Mucosa of gallbladder (tissue), 1 donor: ENCODE measurements around the gene GBP5. TPM values are rescaled to one million over a fixed set of nuclear protein-coding genes. Genes with fewer than 3 reads are reported as not detected.
"Not testable (repeated sequence)": the region's sequence is repeated elsewhere in the genome, so short reads cannot be mapped to it uniquely, and the experiment has no call there.

Experiments used
- DNase-seq: peaks from one replicate; pipeline ENCODE4 v3.0.0-alpha.2; 2020; ENCODE audit warnings: low spot score
- total RNA-seq: library from RNA; stranded (reverse); gene quantifications from one replicate; pipeline ENCODE4 v1.2.1, GENCODE V29; 2021
- donor health status: DM: no; HTN: no; CAD: no.

GBP5 gene, protein sequence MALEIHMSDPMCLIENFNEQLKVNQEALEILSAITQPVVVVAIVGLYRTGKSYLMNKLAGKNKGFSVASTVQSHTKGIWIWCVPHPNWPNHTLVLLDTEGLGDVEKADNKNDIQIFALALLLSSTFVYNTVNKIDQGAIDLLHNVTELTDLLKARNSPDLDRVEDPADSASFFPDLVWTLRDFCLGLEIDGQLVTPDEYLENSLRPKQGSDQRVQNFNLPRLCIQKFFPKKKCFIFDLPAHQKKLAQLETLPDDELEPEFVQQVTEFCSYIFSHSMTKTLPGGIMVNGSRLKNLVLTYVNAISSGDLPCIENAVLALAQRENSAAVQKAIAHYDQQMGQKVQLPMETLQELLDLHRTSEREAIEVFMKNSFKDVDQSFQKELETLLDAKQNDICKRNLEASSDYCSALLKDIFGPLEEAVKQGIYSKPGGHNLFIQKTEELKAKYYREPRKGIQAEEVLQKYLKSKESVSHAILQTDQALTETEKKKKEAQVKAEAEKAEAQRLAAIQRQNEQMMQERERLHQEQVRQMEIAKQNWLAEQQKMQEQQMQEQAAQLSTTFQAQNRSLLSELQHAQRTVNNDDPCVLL
- 4.2 TPM for total RNA-seq

DNA sequence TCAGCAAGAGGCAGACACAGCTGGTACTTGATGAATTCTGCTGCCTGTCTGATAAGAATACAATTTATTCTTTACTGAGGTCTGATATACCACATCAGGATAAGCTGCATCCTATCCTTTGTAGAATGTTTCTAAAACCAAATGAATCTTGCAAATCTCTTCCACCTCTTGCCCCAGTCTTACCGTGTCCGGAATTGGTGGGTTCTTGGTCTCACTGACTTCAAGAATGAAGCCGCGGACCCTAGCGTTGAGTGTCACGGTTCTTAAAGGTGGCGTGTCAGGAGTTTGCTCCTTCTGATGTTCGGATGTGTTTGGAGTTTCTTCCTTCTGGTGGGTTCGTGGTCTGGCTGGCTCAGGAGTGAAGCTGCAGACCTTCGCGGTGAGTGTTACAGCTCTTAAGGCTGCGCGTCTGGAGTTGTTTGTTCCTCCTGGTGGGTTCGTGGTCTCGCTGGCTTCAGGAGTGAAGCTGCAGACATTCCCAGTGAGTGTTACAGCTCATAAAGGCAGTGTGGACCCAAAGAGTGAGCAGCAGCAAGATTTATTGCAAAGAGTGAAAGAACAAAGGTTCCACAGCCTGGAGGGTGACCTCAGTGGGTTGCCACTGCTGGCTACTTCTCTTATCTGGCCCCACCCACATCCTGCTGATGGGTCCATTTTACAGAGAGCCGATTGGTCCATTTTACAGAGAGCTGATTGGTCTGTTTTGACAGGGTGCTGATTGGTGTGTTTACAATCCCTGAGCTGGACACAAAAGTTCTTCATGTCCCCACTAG is at the start of gene GBP5:
Gene GBP5, minus strand, starts transcription at position 592 of the 773 bp plus-strand sequence. CDS start 3,305 bp downstream, outside the sequence.
- DNase-seq = peak; percentile 27

DNA sequence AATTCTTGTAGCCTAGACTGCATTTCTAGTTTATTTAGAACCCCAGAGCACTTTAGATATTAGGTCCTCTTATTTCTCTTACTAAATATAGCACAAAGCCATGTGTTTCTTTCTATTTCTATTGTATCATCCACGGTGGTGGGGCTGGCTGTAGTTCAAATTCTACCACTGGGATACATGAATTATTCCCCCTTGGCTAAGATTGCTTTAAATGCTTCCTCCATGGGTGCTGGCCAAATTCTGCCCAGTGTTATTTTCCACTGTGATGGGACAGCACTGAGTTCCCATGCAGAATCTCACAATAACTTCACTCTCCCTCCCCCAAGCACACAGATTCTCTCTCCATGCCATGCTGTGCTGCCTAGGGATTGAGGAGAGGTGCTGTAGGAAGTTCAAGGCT is 49.7 kb upstream of the GBP5 start:
- DNase-seq = no peak

DNA sequence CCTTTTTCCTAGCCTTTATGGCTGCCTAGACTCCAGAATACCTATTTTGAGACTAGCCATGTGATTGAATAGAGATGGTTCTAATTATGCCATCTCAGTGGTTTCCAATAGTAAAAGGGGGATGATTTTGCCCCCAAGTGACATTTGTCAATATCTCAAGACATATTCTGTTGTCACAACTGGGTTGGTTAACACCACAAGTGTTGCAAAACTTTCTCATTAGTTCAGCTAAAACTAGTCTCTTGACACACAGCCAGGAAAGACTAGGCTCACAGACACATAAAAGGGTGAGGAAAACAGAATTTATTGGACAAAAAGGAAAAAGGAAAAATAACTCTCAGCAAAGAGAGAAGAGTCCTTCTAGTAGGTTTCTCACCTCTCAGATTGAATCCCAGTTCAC is 39.9 kb upstream of the GBP5 start:
- no peak for DNase-seq

DNA sequence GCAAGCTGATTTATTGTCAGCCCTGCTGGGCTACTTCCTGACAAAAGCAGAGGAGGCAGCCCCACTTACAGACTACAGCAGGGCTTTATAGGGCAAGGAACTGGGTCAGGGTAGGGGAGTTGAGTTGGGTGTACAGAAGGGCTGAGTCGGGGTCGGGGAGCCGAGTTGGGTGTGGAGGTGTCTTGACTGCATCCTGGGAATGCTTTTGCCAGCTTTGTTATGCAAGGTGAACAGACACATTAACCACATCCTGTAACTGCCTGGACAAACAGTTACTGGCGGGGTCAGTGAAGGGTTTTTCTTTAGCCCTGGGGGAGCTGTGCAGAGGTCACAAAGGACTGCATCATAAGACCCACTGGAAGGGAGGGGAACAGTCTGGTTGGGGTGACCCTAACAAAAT is 39.1 kb upstream of the GBP5 start:
- DNase-seq = no peak

DNA sequence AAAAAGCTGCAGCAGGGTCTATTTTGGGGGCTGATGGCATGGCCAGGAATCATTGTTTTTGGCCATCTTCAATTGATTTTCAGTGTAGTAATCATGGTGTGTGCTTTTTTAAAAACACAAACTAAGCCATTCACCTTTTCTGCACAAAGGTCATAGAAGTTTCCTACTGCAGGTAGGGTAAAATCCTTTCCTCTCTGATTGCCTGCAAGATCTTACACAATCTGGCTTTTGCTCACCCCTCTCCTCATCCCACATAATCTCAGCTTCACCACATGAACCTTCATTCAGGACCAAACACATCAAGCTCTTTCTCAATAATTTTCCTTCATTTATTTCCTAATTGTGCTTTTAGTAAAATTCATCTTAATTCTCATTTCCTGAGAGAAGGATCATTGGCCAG is 38.3 kb upstream of the GBP5 start:
- no peak for DNase-seq

DNA sequence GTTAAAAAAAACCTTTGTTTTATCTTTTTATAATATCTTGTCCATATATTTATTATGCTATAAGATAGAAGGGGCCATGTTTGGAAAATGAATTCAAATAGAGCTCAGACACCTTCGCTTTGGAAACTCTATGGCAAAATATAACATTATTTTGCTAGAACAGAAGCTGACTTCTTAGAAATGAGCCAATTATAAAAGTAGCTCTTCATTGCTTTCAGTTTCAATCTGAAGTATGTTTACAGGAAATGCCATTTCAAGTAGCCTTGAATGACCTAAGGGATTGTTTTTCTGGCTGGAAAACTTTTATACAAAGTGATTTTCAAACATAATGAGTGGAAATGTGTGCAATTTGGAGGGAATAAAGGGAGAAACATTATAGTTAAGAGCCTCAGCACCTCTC is 37.8 kb upstream of the GBP5 start:
- no peak for DNase-seq

DNA sequence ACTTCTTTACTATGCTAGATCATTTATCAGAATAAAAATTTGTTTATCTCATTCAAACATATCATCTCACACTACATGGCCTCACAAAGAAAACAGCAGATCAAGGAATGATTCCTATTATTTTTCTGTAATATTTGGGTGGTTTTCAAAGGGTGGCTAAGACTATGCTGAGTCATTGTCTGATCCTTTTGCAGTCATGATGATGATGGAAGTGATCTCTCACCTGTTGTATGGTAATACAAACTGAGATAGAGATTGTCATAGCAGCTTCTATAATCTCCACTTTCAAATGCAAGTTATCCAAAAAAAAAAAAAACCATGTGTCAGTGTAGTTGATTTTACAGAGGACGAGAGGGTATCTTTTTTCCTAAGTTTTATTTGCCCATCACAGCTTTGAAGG is 37.2 kb upstream of the GBP5 start:
- no peak for DNase-seq

DNA sequence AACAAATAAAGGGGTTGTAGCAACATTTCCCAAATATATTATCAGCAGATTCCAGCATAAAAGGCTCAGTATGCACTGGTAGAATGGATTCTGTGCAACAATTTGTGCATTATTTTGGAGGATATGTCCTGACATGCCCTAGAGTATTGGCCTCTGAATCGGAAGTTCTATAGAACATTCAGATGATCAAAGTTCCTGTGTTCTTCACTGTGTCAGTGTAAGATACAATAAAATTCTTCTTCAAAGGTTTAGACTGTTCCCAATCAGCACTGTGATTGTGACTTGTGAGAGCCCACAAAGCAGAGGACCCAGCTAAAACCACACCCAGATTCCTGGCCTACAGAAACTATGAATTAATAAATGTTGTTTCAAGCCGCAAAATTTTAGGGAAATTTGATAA is 33.6 kb upstream of the GBP5 start:
- DNase-seq = no peak

DNA sequence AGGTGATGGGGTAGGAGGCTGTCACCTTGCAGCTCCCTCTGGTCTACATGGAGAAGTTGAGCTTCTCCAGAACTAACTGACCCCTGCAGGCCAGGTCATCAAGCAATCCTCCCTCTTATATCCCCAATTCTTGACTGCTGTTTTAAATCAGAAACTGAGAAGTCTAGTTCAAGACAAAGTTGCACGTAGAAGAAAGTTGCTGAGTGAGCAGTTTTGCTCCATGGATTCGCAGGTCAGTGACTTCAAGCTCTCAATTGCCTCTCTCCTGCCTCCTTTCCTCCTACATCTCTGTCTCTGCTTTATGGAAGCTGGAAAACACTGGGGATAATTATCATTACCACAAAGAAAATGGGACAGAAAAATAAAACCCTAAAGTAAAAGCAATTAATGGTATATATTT is 32.8 kb upstream of the GBP5 start:
- no peak for DNase-seq

DNA sequence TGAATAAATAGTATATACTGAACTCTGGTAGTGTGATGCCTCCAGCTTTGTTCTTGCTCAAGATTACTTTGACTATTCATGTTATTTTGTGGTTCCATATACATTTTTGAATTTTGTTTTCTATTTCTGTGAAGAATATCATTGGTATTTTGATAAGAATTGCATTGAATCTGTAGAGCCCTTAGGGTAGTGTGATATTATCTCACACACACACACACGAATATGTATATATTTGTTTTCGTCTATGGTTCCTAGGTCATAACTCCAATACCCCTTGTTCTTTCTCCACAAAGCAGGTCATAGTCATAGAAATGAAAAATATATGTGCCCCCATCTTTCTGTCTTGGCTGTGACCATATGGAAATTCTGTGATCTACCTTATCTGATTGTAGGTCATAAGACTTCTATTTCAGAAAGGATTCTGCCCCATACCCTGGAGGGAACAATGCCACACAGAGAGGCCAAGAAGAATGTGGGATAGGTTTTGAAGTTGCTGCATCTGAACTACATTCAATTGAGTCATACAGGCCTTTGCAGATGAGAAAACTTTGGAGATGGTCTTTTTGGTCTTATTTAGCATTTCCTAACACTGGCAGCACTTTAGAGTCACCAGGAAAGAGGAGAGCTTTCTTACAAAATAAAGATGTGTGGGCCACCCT is 32.0 kb upstream of the GBP5 start:
- no peak for DNase-seq

DNA sequence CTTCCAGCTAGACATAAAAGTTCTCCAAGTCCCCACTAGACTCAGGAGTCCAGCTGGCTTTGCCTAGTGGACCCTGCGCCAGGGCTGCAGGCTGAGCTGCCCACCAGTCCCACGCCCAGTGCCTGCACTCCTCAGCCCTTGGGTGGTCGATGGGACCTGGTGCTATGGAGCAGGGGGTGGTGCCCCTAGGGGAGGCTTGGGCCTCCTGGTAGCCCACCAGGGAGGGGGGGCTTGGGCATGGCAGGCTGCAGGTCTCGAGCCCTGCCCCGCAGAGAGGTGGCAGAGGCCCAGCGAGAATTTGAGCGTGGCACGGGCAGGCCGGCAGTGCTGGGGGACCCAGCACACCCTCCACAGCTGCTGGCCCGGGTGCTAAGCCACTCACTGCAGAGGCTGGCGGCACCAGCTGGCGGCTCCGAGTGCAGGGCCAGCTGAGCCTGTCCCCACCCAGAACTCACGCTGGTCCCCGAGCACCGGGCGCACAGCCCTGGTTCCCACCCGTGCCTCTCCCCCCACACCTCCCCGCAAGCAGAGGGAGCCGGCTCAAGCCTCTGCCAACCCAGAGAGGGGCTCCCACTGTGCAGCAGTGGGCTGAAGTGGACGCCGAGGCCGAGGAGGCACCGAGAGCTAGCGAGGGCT is 30.2 kb upstream of the GBP5 start:
- DNase-seq = no peak

DNA sequence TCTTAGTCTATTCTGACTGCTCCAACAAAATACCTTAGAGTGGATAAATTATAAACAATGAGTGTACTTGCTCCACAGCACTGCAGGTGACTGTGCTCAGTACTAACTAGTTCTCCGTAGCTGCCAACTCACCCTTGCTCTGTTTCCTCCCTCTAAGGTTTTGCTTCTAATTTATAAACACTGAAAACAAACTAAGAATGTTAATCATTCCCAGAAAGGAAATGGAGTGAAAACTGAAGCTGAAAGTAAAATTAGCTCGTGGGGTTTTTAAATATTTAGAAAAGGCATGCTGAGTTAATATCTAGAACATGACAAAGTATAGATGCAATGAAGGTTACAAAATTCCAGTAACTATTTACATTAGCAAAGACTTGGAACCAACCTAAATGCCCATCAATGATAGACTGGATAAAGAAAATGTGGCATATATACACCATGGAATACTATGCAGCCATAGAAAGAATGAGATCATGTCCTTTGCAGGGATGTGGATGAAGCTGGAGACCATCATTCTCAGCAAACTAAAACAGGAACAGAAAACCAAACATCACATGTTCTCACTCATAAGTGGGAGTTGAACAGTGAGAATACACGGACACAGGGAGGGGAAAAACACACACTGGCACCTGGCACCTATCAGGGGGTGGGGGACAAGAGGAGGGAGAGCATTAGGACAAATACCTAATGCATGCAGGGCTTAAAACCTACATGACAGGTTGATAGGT is 27.2 kb upstream of the GBP5 start:
- not testable (repeated sequence) for DNase-seq

DNA sequence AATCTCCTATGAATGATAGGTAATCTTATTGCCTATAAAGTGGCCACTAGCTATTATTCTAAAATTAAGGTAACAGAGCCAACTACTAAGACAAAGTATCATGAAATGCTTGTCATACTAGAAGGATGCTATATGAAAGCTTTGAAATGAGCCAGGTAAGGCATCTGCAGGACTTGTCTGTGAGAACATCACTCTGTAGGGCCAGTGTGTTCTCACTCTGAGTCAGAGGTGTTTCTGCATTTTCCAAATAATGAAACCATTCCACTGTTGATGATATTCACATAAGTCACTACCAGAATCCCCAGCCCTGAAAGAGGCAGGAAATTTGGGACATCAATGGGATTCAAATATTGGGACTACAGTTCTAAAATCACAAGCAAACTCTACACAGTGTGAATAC is 25.8 kb upstream of the GBP5 start:
- DNase-seq = no peak

DNA sequence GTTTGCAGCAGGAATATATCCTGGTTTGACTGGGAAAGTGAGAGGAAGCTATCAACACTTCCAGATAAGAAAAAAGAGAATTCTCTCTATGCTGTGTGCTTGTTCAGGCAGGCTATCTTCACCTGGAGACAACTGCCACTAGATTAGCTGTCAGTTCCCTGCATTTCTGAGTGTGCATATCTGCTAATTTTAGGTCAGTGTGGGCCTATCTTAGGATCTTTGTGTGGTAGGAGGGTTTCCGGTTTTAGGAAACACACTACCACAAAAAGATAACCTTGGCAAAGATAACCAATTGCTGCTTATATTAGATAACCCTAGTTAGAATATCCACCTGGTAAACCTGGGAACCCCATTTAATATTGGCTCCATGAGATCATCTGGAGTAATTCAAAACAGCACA is 22.5 kb upstream of the GBP5 start:
- no peak for DNase-seq

DNA sequence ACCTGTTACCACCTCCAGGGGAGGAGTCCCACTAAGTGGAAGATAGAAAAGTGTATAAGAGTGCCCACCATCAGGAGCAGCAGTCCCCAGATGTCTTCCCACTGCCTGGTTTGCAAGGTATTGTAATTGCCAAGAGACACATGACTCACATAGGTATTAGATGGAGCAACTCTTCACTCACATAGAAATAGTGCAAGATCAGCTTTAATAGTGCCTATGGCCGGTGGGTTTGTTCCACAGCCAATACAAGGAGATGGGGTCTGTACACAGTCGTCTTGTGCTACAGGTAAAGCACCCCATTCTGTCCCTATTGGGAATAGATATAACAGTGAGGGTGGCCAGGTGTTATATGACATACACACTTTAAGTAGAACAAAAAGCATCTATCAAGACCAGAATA is 18.6 kb upstream of the GBP5 start:
- DNase-seq = no peak

DNA sequence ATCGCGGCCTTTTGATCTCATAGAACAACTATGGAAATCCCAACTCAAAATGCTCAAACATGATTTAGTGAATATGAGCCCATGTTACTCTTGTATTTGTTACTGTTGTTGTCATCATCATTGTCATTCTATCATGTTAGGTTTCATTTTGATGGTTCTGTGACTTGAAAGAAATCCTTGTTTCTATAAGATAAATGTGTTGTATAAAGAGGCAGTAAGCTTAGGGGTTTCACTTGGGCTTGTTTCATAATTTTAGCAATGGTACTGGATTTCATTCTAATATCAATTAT is 15.3 kb upstream of the GBP5 start:
- DNase-seq = no peak

DNA sequence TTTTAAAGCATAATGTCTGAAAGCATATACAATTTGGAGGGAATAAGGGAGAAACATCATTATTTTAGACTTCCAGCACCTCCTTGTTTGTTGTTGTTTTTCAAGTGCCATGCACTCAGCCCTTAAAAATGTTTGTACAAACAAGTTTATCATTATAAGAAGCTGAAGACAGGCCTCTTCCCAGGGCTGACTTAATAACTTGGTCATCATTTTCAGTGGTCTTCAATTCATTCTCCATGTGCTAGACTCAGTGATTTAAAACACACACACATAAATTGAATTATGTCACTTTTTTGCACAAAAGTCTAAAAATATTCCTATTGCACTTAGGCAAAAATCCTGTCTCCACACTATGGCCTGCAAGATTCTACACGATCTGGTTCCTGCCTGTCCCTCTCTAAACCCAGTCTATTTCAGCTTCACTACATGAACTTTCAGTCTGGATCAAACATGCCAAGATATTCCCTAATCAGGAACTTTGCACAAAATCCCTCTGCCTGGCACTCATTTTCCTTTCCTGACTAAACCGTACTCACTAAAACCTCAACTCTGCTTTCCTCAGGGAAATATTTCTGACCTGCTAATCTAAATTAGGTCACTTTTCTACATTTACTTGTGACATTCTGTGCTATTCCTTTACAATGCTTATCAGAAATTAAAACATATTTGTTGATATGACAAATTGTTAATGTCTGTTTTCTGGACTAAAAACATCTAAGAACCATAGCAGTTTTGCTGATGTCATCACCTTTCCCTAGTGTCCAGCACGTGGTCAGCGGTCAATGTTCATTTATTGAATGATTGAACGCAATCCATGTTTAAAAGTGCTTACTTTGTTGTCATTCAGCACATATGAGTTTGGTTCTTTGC is 14.8 kb upstream of the GBP5 start:
- no peak for DNase-seq

DNA sequence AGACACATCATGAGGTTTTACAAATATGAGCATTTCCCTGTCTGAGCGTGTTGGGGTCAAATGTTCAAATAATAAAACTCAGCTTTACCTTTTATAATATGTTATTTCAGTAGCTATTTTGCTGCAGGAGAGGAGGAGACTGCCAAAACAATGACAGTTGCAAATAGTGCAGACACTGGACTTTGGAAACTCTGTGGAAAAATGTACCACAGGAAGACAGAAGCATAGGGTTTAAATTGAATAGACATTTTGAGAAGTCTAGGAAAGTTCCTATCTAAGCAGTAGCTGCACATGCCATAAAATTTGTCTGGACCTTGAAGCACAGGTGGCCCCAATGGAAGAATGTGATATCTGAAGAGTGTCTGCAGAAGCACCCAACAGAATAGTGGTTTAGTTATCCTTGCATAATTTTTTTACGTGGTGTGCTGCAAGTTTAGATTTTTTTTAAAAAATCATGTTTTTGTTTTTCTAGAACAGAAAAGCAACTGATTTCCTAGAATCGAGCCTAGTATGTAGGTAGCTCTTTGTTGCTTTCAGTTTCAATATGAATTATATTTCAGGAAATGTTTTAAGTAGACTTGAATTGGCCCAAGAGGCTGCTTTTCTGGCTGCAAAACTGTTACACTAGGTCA is 14.0 kb upstream of the GBP5 start:
- no peak for DNase-seq

DNA sequence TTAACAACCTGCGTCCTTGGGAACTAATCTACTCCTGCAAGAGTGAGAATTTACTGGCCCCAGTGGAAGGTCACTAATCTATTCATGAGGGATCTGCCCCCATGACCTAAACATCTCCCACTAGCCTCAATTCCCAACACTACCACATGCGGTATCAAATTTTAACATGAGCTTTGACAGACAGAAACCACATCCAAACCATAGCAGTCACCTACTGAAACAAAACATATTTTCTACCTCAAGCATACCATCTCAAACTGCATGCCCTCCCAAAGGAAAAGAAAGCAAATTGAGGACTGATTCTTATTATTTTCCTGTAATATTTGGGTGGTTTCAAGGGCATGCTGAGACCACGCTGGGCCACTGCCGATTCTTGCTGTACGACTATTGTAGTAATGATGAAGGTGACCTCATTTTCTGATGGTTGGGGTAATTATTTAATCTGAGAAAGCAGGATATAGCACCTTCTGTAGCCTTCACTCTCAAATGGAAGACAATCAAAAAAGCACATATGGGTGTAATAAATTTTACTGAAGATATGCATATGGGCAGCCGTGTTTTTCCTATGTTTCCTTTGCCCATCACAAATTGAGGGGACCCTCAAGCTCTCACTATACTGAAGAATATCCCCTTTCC is 13.2 kb upstream of the GBP5 start:
- DNase-seq = no peak
